HEK293 (cell line): ENCODE results near the gene RAVER2.

Experiments used
- HOXD13 ChIP-seq: sonication (generic); formaldehyde crosslinking; IDR thresholded peaks from 2 replicates; pipeline ENCODE4 v1.8.0; 2022; ENCODE audit warnings: missing genetic modification reagents, borderline replicate concordance
- OVOL3 ChIP-seq: fragments of 450-650 bp; formaldehyde crosslinking; IDR thresholded peaks from 2 replicates; pipeline ENCODE4 v1.5.1; 2016; ENCODE audit warnings: missing biosample characterization, missing genetic modification characterization
- ZBTB1 ChIP-seq: fragments of 450-650 bp; formaldehyde crosslinking; IDR thresholded peaks from 2 replicates; pipeline ENCODE4 v1.5.1; 2016; ENCODE audit warnings: missing biosample characterization, missing genetic modification characterization
- ZBTB8A ChIP-seq: fragments of 450-650 bp; formaldehyde crosslinking; IDR thresholded peaks from 2 replicates; pipeline ENCODE4 v1.5.1; 2016; ENCODE audit warnings: missing biosample characterization, missing genetic modification characterization
- ZNF10 ChIP-seq: fragments of 450-650 bp; formaldehyde crosslinking; IDR thresholded peaks from 2 replicates; pipeline ENCODE4 v1.5.1; 2017; ENCODE audit warnings: missing biosample characterization, missing genetic modification characterization
- ZNF114 ChIP-seq: fragments of 450-650 bp; formaldehyde crosslinking; IDR thresholded peaks from 2 replicates; pipeline ENCODE4 v1.5.0; 2017; ENCODE audit warnings: missing biosample characterization, missing genetic modification characterization
- ZNF146 ChIP-seq: fragments of 450-650 bp; formaldehyde crosslinking; IDR thresholded peaks from 2 replicates; pipeline ENCODE4 v1.5.1; 2016; ENCODE audit warnings: missing biosample characterization, missing genetic modification characterization
- ZNF16 ChIP-seq: fragments of 450-650 bp; formaldehyde crosslinking; IDR thresholded peaks from 2 replicates; pipeline ENCODE4 v1.5.1; 2016; ENCODE audit warnings: low read depth, missing biosample characterization, missing genetic modification characterization
- ZNF184 ChIP-seq: fragments of 450-650 bp; IDR thresholded peaks from 2 replicates; pipeline ENCODE4 v1.5.1; 2018; ENCODE audit warnings: missing biosample characterization, mild to moderate bottlenecking, missing genetic modification characterization
- ZNF211 ChIP-seq: fragments of 450-650 bp; formaldehyde crosslinking; IDR thresholded peaks from 2 replicates; pipeline ENCODE4 v1.5.1; 2016; ENCODE audit warnings: low read depth, missing biosample characterization, missing genetic modification characterization
- ZNF404 ChIP-seq: fragments of 450-650 bp; formaldehyde crosslinking; IDR thresholded peaks from 2 replicates; pipeline ENCODE4 v1.5.1; 2017; ENCODE audit warnings: missing biosample characterization, missing genetic modification characterization
- ZNF530 ChIP-seq: fragments of 450-650 bp; formaldehyde crosslinking; IDR thresholded peaks from 2 replicates; pipeline ENCODE4 v1.5.1; 2016; ENCODE audit warnings: low read depth, missing biosample characterization, missing genetic modification characterization
- ZNF571 ChIP-seq: fragments of 450-650 bp; formaldehyde crosslinking; IDR thresholded peaks from 2 replicates; pipeline ENCODE4 v1.5.0; 2017; ENCODE audit warnings: missing biosample characterization, missing genetic modification characterization
- ZNF785 ChIP-seq: fragments of 450-650 bp; formaldehyde crosslinking; IDR thresholded peaks from 2 replicates; pipeline ENCODE4 v1.5.1; 2016; ENCODE audit warnings: missing biosample characterization, missing genetic modification characterization
- TF ChIP-seq, protein P1 (sequence below): fragments of 450-650 bp; formaldehyde crosslinking; IDR thresholded peaks from 2 replicates; pipeline ENCODE4 v1.5.1; 2016; ENCODE audit warnings: missing biosample characterization, missing genetic modification characterization, low read depth
- TF ChIP-seq, protein P2 (sequence below): fragments of 450-650 bp; formaldehyde crosslinking; IDR thresholded peaks from 2 replicates; pipeline ENCODE4 v1.5.1; 2016; ENCODE audit warnings: missing biosample characterization, missing genetic modification characterization, borderline replicate concordance
- TF ChIP-seq, protein P3 (sequence below): fragments of 450-650 bp; formaldehyde crosslinking; IDR thresholded peaks from 2 replicates; pipeline ENCODE4 v1.5.1; 2016; ENCODE audit warnings: missing biosample characterization, missing genetic modification characterization
- TF ChIP-seq, protein P4 (sequence below): fragments of 450-650 bp; formaldehyde crosslinking; IDR thresholded peaks from 2 replicates; pipeline ENCODE4 v1.5.1; 2016; ENCODE audit warnings: missing biosample characterization, missing genetic modification characterization
- TF ChIP-seq, protein P5 (sequence below): fragments of 450-650 bp; formaldehyde crosslinking; IDR thresholded peaks from 2 replicates; pipeline ENCODE4 v1.5.1; 2016; ENCODE audit warnings: missing biosample characterization, missing genetic modification characterization
- TF ChIP-seq, protein P6 (sequence below): fragments of 450-650 bp; formaldehyde crosslinking; IDR thresholded peaks from 2 replicates; pipeline ENCODE4 v1.5.1; 2016; ENCODE audit warnings: missing biosample characterization, missing genetic modification characterization
- TF ChIP-seq, protein P7 (sequence below): fragments of 450-650 bp; formaldehyde crosslinking; IDR thresholded peaks from 2 replicates; pipeline ENCODE4 v1.5.1; 2016; ENCODE audit warnings: missing biosample characterization, missing genetic modification characterization

The RAVER2 gene

DNA sequence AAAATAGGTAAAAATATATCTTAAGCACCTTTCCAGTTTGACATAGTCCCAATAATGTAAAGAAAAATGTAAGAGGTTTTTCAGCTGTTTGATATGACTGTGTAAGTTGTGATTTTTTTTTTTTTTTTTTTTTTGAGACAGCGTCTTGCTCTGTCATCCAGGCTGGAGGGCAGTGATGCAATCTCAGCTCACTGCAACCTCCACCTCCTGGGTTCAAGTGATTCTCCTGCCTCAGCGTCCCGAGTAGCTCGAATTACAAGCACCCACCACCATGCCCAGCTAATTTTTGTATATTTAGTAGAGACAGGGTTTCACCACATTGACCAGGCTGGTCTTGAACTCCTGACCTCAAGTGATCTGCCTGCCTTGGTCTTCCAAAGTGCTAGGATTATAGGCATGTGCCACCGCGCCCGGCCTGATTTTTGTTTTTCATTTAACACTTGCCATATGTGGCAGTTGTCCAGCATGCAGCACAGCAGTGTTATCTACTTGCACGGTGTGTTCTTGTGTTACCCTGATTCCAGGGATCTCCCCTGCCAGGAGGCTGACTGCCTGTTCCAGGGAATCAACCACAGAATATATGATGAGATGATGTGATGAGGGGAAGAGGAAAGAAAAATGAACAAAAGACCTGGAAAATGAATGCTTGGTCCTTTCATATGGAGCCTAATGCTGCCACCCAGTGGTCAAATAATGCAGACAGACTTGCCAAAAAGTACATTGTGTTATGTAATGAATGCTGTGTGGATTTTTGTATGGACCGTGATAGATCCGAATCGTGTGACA is 79.0 kb downstream of the RAVER2 start (continued):
- TF ChIP-seq, protein P1, sequence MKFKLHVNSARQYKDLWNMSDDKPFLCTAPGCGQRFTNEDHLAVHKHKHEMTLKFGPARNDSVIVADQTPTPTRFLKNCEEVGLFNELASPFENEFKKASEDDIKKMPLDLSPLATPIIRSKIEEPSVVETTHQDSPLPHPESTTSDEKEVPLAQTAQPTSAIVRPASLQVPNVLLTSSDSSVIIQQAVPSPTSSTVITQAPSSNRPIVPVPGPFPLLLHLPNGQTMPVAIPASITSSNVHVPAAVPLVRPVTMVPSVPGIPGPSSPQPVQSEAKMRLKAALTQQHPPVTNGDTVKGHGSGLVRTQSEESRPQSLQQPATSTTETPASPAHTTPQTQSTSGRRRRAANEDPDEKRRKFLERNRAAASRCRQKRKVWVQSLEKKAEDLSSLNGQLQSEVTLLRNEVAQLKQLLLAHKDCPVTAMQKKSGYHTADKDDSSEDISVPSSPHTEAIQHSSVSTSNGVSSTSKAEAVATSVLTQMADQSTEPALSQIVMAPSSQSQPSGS (tag by site-specific recombination): no peak
- TF ChIP-seq OVOL3 (no peak), ZBTB1 (tag by site-specific recombination) (no peak), ZNF404 (tag by site-specific recombination) (no peak), ZBTB8A (tag by site-specific recombination) (no peak), ZNF146 (no peak), ZNF16 (tag by site-specific recombination) (no peak), ZNF785 (no peak), HOXD13 (CRISPR knock-in tag) (no peak), ZNF114 (no peak), ZNF571 (no peak), ZNF184 (tag by site-specific recombination) (no peak), ZNF10 (tag by site-specific recombination) (no peak), ZNF211 (tag by site-specific recombination) (no peak), ZNF530 (no peak)
- TF ChIP-seq, protein P2, sequence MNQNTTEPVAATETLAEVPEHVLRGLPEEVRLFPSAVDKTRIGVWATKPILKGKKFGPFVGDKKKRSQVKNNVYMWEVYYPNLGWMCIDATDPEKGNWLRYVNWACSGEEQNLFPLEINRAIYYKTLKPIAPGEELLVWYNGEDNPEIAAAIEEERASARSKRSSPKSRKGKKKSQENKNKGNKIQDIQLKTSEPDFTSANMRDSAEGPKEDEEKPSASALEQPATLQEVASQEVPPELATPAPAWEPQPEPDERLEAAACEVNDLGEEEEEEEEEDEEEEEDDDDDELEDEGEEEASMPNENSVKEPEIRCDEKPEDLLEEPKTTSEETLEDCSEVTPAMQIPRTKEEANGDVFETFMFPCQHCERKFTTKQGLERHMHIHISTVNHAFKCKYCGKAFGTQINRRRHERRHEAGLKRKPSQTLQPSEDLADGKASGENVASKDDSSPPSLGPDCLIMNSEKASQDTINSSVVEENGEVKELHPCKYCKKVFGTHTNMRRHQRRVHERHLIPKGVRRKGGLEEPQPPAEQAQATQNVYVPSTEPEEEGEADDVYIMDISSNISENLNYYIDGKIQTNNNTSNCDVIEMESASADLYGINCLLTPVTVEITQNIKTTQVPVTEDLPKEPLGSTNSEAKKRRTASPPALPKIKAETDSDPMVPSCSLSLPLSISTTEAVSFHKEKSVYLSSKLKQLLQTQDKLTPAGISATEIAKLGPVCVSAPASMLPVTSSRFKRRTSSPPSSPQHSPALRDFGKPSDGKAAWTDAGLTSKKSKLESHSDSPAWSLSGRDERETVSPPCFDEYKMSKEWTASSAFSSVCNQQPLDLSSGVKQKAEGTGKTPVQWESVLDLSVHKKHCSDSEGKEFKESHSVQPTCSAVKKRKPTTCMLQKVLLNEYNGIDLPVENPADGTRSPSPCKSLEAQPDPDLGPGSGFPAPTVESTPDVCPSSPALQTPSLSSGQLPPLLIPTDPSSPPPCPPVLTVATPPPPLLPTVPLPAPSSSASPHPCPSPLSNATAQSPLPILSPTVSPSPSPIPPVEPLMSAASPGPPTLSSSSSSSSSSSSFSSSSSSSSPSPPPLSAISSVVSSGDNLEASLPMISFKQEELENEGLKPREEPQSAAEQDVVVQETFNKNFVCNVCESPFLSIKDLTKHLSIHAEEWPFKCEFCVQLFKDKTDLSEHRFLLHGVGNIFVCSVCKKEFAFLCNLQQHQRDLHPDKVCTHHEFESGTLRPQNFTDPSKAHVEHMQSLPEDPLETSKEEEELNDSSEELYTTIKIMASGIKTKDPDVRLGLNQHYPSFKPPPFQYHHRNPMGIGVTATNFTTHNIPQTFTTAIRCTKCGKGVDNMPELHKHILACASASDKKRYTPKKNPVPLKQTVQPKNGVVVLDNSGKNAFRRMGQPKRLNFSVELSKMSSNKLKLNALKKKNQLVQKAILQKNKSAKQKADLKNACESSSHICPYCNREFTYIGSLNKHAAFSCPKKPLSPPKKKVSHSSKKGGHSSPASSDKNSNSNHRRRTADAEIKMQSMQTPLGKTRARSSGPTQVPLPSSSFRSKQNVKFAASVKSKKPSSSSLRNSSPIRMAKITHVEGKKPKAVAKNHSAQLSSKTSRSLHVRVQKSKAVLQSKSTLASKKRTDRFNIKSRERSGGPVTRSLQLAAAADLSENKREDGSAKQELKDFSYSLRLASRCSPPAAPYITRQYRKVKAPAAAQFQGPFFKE (tag by site-specific recombination): no peak
- TF ChIP-seq, protein P3, sequence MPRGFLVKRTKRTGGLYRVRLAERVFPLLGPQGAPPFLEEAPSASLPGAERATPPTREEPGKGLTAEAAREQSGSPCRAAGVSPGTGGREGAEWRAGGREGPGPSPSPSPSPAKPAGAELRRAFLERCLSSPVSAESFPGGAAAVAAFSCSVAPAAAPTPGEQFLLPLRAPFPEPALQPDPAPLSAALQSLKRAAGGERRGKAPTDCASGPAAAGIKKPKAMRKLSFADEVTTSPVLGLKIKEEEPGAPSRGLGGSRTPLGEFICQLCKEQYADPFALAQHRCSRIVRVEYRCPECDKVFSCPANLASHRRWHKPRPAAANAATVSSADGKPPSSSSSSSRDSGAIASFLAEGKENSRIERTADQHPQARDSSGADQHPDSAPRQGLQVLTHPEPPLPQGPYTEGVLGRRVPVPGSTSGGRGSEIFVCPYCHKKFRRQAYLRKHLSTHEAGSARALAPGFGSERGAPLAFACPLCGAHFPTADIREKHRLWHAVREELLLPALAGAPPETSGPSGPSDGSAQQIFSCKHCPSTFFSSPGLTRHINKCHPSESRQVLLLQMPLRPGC (tag by site-specific recombination): no peak
- TF ChIP-seq, protein P4, sequence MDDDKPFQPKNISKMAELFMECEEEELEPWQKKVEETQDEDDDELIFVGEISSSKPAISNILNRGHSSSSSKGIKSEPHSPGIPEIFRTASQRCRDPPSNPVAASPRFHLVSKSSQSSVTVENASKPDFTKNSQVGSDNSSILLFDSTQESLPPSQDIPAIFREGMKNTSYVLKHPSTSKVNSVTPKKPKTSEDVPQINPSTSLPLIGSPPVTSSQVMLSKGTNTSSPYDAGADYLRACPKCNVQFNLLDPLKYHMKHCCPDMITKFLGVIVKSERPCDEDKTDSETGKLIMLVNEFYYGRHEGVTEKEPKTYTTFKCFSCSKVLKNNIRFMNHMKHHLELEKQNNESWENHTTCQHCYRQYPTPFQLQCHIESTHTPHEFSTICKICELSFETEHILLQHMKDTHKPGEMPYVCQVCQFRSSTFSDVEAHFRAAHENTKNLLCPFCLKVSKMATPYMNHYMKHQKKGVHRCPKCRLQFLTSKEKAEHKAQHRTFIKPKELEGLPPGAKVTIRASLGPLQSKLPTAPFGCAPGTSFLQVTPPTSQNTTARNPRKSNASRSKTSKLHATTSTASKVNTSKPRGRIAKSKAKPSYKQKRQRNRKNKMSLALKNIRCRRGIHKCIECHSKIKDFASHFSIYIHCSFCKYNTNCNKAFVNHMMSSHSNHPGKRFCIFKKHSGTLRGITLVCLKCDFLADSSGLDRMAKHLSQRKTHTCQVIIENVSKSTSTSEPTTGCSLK (tag by site-specific recombination): no peak
- TF ChIP-seq, protein P5, sequence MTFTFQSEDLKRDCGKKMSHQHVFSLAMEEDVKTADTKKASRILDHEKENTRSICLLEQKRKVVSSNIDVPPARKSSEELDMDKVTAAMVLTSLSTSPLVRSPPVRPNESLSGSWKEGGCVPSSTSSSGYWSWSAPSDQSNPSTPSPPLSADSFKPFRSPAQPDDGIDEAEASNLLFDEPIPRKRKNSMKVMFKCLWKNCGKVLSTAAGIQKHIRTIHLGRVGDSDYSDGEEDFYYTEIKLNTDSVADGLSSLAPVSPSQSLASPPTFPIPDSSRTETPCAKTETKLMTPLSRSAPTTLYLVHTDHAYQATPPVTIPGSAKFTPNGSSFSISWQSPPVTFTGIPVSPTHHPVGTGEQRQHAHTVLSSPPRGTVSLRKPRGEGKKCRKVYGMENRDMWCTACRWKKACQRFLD (tag by site-specific recombination): no peak
- TF ChIP-seq, protein P6, sequence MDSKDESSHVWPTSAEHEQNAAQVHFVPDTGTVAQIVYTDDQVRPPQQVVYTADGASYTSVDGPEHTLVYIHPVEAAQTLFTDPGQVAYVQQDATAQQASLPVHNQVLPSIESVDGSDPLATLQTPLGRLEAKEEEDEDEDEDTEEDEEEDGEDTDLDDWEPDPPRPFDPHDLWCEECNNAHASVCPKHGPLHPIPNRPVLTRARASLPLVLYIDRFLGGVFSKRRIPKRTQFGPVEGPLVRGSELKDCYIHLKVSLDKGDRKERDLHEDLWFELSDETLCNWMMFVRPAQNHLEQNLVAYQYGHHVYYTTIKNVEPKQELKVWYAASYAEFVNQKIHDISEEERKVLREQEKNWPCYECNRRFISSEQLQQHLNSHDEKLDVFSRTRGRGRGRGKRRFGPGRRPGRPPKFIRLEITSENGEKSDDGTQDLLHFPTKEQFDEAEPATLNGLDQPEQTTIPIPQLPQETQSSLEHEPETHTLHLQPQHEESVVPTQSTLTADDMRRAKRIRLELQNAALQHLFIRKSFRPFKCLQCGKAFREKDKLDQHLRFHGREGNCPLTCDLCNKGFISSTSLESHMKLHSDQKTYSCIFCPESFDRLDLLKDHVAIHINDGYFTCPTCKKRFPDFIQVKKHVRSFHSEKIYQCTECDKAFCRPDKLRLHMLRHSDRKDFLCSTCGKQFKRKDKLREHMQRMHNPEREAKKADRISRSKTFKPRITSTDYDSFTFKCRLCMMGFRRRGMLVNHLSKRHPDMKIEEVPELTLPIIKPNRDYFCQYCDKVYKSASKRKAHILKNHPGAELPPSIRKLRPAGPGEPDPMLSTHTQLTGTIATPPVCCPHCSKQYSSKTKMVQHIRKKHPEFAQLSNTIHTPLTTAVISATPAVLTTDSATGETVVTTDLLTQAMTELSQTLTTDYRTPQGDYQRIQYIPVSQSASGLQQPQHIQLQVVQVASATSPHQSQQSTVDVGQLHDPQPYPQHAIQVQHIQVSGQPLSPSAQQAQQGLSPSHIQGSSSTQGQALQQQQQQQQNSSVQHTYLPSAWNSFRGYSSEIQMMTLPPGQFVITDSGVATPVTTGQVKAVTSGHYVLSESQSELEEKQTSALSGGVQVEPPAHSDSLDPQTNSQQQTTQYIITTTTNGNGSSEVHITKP (tag by site-specific recombination): peak; percentile 61
- TF ChIP-seq, protein P7, sequence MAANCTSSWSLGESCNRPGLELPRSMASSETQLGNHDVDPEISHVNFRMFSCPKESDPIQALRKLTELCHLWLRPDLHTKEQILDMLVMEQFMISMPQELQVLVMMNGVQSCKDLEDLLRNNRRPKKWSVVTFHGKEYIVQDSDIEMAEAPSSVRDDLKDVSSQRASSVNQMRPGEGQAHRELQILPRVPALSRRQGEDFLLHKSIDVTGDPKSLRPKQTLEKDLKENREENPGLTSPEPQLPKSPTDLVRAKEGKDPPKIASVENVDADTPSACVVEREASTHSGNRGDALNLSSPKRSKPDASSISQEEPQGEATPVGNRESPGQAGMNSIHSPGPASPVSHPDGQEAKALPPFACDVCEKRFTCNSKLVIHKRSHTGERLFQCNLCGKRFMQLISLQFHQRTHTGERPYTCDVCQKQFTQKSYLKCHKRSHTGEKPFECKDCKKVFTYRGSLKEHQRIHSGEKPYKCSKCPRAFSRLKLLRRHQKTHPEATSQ (tag by site-specific recombination): no peak
